ENCODE results near the gene ACLY.

ACLY gene

GRCh38 chr17:41957869-41958439 is 39.2 kb upstream of the ACLY start:
- Histone ChIP-seq H3K9me3 (ENCODE audit: severe bottlenecking) (no peaks in the 10 kb centered on the region), H3K36me3 (no peaks in the 10 kb centered on the region; the same call in 1 of the 2 replicates), H3K27ac (no peak overlapping the region), H3K27me3 (ENCODE audit: insufficient read depth, low read depth, severe bottlenecking) (no peaks in the 10 kb centered on the region), H3K4me3 (ENCODE audit: low read depth, low read length) (no peak overlapping the region)
- DNase-seq, result no peak
- TF ChIP-seq, protein P1, sequence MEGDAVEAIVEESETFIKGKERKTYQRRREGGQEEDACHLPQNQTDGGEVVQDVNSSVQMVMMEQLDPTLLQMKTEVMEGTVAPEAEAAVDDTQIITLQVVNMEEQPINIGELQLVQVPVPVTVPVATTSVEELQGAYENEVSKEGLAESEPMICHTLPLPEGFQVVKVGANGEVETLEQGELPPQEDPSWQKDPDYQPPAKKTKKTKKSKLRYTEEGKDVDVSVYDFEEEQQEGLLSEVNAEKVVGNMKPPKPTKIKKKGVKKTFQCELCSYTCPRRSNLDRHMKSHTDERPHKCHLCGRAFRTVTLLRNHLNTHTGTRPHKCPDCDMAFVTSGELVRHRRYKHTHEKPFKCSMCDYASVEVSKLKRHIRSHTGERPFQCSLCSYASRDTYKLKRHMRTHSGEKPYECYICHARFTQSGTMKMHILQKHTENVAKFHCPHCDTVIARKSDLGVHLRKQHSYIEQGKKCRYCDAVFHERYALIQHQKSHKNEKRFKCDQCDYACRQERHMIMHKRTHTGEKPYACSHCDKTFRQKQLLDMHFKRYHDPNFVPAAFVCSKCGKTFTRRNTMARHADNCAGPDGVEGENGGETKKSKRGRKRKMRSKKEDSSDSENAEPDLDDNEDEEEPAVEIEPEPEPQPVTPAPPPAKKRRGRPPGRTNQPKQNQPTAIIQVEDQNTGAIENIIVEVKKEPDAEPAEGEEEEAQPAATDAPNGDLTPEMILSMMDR (IDR thresholded peaks at IDR 0.05; ENCODE audit: low read depth, low read length), result no peak

DNA sequence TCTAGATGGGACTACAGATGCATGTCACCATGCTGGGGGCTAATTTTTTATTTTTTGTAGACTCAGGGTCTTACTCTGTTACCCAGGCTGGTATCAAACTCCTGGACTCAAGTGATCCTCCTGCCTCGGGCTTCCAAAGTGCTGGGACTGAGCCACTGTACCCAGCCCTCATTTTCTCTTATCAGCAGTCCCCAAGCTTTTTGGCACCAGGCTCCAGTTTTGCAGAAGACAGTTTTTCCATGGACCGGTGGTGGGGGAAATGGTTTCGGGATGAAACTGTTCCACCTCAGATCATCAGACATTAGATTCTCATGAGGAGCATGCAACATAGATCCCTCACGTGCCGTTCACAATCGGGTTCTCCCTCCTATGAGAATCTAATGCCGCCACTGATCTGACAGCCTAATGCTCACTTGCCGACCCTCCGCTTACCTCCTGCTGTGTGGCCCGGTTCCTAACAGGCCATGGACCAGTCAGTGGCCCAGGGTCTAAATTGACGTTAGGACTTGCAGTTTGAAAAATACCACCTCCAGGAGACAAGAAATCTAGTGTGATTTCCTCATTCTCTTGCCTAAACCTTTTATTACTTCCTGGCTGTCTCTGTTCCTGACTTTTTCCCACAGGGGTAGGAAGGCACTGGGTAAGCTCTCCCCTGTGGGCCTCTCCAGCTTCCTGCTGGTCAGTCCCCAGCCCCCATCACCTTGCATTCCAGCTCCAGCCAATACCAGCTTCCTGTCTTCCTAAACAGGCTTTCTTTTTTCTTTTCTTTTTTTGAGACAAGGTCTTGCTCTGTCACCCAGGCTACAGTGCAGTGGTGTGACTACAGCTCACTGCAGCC is 38.5 kb upstream of the ACLY start:
- TF ChIP-seq, protein P1 (IDR thresholded peaks at IDR 0.05; ENCODE audit: low read depth, low read length), result no peak
- Histone ChIP-seq H3K9me3 (ENCODE audit: severe bottlenecking) (no peaks in the 10 kb centered on the region), H3K27me3 (ENCODE audit: insufficient read depth, low read depth, severe bottlenecking) (no peaks in the 10 kb centered on the region), H3K27ac (peak overlapping the region; percentile 6; the same call in 1 of the 2 replicates), H3K36me3 (no peaks in the 10 kb centered on the region; the same call in 1 of the 2 replicates), H3K4me3 (ENCODE audit: low read depth, low read length) (no peak overlapping the region)
- no peak for DNase-seq

DNA sequence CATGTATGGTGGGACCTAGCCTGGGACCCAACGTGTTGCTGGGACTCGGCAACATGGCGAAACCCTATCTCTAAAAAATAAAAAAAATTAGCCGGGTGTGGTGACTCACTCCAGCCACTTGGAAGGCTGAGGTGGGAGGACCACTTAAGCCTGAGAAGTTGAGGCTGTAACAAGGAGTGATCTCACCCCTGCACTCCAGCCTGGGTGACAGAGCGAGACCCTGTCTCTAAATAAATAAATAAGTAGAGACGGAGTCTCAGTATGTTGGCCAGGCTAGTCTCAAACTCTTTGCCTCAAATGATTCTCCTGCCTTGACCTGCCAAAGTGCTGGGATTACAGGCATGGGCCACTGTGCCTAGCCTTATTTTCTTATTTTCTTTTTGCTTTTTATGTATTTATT is 37.8 kb upstream of the ACLY start:
- TF ChIP-seq, protein P1 (IDR thresholded peaks at IDR 0.05; ENCODE audit: low read depth, low read length), result no peak
- H3K27ac ChIP-seq, result no peak overlapping the region
- no peak overlapping the region for H3K4me3 ChIP-seq (ENCODE audit: low read depth, low read length)
- no peaks in the 10 kb centered on the region; the same call in 1 of the 2 replicates for H3K36me3 ChIP-seq
- no peaks in the 10 kb centered on the region for H3K27me3 ChIP-seq (ENCODE audit: insufficient read depth, low read depth, severe bottlenecking)
- H3K9me3 ChIP-seq (ENCODE audit: severe bottlenecking), result no peaks in the 10 kb centered on the region
- DNase-seq, result no peak

GRCh38 chr17:41948762-41949460 is 30.2 kb upstream of the ACLY start:
- Histone ChIP-seq H3K36me3 (peaks cover 20% of the 10 kb centered on the region), H3K27me3 (ENCODE audit: insufficient read depth, low read depth, severe bottlenecking) (no peaks in the 10 kb centered on the region), H3K27ac (no peak overlapping the region), H3K4me3 (ENCODE audit: low read depth, low read length) (no peak overlapping the region), H3K9me3 (ENCODE audit: severe bottlenecking) (no peaks in the 10 kb centered on the region)
- TF ChIP-seq, protein P1 (IDR thresholded peaks at IDR 0.05; ENCODE audit: low read depth, low read length), result no peak
- no peak for DNase-seq

GRCh38 chr17:41944943-41945342 is 26.2 kb upstream of the ACLY start:
- Histone ChIP-seq H3K27me3 (ENCODE audit: insufficient read depth, low read depth, severe bottlenecking) (no peaks in the 10 kb centered on the region), H3K27ac (no peak overlapping the region), H3K36me3 (peaks cover 11% of the 10 kb centered on the region), H3K9me3 (ENCODE audit: severe bottlenecking) (no peaks in the 10 kb centered on the region), H3K4me3 (ENCODE audit: low read depth, low read length) (no peak overlapping the region)
- TF ChIP-seq, protein P1 (IDR thresholded peaks at IDR 0.05; ENCODE audit: low read depth, low read length), result no peak
- no peak for DNase-seq
